ENCODE data around the gene ZHX3.

ZHX3 gene

GRCh38 chr20:41317546-41318270, at the start of gene ZHX3:
ZHX3 (minus strand) TSS chr20:41317731; CDS start chr20:41204916, 112,815 bp downstream.
- peak; percentile 100 for DNase-seq (ENCODE audit: low spot score)

GRCh38 chr20:41367393-41367695, 49.8 kb upstream of the ZHX3 start:
- DNase-seq (ENCODE audit: low spot score), result no peak

- peak; percentile 88 for DNase-seq (ENCODE audit: low spot score)
Observed at GRCh38 chr20:41366546-41367392, 49.2 kb upstream of the ZHX3 start, which contains the start of gene EMILIN3. EMILIN3 (minus strand) TSS chr20:41366818; CDS start chr20:41366634, 184 bp downstream.

- DNase-seq (ENCODE audit: low spot score), result peak; percentile 85
Observed at GRCh38 chr20:41365777-41366545, 48.4 kb upstream of the ZHX3 start.

GRCh38 chr20:41364967-41365765, 47.6 kb upstream of the ZHX3 start:
- DNase-seq (ENCODE audit: low spot score), result no peak

- DNase-seq (ENCODE audit: low spot score), result no peak
Observed at GRCh38 chr20:41364236-41364855, 46.8 kb upstream of the ZHX3 start.

- no peak for DNase-seq (ENCODE audit: low spot score)
Observed at GRCh38 chr20:41363601-41364000, 46.1 kb upstream of the ZHX3 start.

GRCh38 chr20:41362748-41363140, 45.2 kb upstream of the ZHX3 start:
- DNase-seq (ENCODE audit: low spot score), result no peak

- DNase-seq (ENCODE audit: low spot score), result no peak
Observed at GRCh38 chr20:41361757-41362747, 44.5 kb upstream of the ZHX3 start.

GRCh38 chr20:41360831-41361756, 43.6 kb upstream of the ZHX3 start:
- no peak for DNase-seq (ENCODE audit: low spot score)

GRCh38 chr20:41359541-41360011, 42.0 kb upstream of the ZHX3 start:
- no peak for DNase-seq (ENCODE audit: low spot score)

- DNase-seq (ENCODE audit: low spot score), result no peak
Observed at GRCh38 chr20:41358717-41359116, 41.2 kb upstream of the ZHX3 start.

GRCh38 chr20:41358230-41358629, 40.7 kb upstream of the ZHX3 start:
- no peak for DNase-seq (ENCODE audit: low spot score)

GRCh38 chr20:41357424-41358163, 40.1 kb upstream of the ZHX3 start:
- no peak for DNase-seq (ENCODE audit: low spot score)

GRCh38 chr20:41356951-41357350, 39.4 kb upstream of the ZHX3 start:
- DNase-seq (ENCODE audit: low spot score), result no peak

- DNase-seq (ENCODE audit: low spot score), result no peak
Observed at GRCh38 chr20:41355598-41356203, 38.2 kb upstream of the ZHX3 start.

- DNase-seq (ENCODE audit: low spot score), result no peak
Observed at GRCh38 chr20:41355192-41355591, 37.7 kb upstream of the ZHX3 start.

GRCh38 chr20:41353530-41353929, 36.0 kb upstream of the ZHX3 start:
- DNase-seq (ENCODE audit: low spot score), result no peak
